GM21528 (cell line): Measurements from ENCODE around the gene PLPPR3.

Experiments used
- ATAC-seq: cut with Tn5 transposase; IDR thresholded peaks from one replicate; pipeline ENCODE4 v1.9.1; 2021; ENCODE audit warnings: mild to moderate bottlenecking, moderate library complexity; ENCODE audit not compliant: unreplicated experiment, low FRiP score

Gene PLPPR3

DNA sequence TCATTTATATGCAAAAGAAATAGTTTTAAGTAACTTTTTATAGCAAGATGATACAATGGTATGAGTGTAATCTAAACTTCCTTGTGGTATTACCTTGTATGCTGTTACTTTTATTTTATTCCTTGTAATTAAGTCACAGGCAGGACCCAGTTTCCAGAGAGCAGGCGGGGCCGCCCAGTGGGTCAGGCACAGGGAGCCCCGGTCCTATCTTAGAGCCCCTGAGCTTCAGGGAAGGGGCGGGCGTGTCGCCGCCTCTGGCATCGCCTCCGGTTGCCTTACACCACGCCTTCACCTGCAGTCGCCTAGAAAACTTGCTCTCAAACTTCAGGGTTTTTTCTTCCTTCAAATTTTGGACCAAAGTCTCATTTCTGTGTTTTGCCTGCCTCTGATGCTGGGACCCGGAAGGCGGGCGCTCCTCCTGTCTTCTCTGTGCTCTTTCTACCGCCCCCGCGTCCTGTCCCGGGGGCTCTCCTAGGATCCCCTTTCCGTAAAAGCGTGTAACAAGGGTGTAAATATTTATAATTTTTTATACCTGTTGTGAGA is 10.2 kb downstream of the PLPPR3 start:
- no peak for ATAC-seq

DNA sequence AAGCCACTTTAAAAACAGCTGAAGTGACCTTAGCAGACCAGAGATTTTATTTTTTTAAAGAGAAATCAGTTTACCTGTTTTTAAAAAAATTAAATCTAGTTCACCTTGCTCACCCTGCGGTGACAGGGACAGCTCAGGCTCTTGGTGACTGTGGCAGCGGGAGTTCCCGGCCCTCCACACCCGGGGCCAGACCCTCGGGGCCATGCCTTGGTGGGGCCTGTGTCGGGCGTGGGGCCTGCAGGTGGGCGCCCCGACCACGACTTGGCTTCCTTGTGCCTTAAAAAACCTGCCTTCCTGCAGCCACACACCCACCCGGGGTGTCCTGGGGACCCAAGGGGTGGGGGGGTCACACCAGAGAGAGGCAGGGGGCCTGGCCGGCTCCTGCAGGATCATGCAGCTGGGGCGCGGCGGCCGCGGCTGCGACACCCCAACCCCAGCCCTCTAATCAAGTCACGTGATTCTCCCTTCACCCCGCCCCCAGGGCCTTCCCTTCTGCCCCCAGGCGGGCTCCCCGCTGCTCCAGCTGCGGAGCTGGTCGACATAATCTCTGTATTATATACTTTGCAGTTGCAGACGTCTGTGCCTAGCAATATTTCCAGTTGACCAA is 10.8 kb downstream of the PLPPR3 start:
- no peak for ATAC-seq

DNA sequence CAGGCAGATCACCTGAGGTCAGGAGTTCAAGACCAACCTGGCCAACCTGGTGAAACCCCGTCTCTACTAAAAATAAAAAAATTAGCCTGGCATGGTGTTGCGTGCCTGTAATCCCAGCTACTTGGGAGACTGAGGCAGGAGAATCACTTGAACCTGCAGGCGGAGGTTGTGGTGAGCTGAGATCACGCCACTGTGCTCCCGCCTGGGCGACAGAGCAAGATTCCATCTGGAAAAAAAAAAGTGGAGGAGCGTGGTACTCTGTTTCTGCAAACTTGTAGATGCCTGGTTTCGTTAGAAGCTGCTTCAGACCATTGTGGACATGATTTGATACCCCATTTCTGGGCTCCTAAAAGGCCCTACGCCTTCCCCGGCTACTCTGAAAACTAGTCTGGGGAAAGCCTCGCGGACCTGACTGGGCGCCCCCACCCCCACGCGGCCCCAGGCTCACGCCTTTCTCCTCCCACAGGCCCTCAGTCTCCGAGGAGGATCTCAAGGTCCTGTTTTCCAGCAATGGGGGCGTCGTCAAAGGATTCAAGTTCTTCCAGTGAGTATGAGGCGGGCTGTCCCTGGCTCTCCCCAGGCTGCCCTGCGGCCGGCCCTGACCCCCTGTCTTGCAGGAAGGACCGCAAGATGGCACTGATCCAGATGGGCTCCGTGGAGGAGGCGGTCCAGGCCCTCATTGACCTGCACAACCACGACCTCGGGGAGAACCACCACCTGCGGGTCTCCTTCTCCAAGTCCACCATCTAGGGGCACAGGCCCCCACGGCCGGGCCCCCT is 11.5 kb downstream of the PLPPR3 start:
- ATAC-seq: no peak

DNA sequence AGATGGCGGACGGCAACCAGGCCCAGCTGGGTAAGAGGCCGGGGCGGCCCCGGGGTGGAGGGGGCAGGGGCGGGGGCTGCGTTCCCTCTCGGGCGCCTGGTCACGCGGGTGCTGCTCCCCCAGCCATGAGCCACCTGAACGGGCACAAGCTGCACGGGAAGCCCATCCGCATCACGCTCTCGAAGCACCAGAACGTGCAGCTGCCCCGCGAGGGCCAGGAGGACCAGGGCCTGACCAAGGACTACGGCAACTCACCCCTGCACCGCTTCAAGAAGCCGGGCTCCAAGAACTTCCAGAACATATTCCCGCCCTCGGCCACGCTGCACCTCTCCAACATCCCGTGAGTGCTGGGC is 13.4 kb downstream of the PLPPR3 start:
- ATAC-seq: no peak

DNA sequence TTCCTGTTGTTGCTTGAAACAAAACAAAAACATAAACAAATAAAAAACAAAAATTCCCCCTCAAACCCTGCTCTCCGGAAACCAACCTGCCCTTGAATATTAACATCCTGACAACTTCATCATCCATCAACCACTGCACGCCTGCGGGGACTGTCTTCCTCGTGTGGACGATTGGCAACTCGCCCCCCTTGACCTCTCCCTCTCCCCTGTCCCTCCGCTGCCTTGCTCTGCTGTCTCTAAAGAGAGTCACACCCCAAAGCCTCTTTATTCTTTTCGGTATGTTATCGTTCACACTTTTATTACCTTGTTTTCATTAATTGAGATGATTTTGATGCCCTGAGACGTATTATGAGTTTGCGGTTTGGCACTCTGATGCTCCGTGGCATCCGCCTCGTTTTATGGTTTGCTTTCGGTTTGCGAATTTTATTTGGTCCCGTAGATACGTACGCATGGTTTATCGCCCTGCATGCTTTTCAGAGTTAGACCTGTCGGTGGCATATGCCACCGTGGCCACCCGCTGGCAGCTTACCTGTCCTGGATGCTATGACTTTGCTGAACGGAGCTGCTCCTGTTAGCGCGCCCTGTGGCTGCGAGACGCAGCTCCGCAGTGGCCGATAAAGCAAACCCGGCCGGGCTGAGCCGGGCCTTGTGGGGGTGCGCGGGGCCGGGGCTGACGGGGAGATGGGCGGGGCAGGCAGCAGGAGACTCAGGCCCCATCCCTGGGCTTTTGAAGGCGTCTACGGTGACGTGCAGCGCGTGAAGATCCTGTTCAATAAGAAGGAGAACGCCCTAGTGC is 13.9 kb downstream of the PLPPR3 start:
- no peak for ATAC-seq

DNA sequence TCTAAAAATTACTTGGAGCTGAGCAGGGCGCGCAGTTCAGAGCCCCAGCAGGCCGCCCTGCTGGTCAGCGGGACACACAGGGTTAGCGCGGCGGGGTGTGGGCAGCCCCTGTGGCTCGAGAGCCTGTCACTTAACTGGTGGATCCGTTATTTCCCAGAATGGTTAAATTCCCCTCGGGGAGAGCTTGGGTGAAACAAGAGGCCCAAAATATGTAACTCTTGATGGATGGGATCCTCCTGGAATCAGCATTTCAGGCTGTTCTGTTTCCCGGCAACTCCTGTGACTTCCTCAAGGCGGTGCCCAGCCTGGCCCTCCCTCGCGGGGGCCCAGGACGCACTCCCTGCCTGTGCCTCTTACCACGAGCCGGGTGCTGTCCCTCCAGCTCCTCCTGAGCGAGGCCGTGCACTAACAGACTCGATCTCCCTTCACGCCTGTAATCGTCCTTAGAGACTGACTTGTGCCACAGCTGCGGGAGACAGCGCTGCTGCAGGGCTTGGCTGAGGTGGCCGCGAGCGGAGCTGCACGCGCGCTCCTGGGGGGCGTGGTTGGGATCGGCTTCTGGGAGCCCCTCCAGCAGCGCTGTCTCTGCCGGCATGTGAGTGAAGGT is 14.8 kb downstream of the PLPPR3 start:
- no peak for ATAC-seq

DNA sequence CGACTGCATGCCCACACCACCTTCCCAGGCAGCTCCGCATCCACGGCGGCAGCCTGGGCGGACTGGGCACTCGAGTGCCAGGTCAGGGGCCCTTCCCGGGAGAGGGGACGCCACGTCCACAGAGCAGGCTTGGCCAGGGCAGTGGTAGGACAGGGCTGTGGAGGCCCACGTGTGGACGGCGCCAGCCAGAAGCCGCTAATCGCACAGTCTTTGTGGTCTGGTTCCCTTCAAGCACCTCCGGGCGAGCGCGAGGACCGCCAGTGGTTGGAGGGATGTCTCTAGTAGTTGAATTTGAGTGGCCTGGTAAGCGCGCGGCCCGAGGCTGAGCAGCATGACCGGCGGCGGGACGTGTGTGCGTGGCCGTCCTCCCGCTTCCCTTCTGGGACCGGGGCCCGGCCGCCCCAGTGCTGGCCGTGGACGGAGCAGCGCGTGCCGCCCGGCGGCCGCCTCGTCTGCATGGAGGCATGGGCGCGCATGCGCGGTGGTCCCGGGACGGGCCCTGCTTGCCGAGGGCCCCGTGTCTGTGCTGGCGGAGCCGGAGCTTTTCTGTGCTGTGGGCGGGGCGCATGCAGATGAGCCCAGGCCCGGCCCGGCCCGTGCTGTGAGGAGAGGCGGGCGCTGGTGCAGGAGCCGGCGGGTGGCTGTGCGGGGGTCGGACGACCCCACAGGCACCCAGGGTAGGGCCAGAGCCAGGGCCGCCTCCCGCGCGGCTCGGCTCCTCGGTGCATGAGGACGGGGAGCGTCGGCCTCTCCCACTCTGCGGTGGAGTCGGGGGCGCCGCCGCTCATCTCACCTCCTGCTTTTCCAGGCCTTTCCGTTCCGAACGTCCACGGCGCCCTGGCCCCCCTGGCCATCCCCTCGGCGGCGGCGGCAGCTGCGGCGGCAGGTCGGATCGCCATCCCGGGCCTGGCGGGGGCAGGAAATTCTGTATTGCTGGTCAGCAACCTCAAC is 15.9 kb downstream of the PLPPR3 start:
- no peak for ATAC-seq

DNA sequence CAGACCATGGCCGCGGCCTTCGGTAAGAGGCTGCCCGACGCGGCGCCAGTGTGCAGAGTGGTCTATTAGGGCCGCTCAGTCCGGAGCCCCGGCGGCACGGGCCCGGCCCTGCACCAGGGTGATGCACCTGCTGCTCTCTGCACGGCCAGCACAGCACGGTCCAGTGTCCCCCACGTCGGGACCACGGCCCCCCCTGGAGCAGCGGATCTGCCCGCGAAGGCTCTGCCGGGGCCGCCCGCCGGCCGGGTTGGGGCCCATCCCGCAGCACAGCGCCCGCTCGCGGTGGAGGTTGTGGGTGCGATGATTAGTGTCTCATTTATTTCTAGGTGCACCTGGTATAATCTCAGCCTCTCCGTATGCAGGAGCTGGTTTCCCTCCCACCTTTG is 16.6 kb downstream of the PLPPR3 start:
- no peak for ATAC-seq

DNA sequence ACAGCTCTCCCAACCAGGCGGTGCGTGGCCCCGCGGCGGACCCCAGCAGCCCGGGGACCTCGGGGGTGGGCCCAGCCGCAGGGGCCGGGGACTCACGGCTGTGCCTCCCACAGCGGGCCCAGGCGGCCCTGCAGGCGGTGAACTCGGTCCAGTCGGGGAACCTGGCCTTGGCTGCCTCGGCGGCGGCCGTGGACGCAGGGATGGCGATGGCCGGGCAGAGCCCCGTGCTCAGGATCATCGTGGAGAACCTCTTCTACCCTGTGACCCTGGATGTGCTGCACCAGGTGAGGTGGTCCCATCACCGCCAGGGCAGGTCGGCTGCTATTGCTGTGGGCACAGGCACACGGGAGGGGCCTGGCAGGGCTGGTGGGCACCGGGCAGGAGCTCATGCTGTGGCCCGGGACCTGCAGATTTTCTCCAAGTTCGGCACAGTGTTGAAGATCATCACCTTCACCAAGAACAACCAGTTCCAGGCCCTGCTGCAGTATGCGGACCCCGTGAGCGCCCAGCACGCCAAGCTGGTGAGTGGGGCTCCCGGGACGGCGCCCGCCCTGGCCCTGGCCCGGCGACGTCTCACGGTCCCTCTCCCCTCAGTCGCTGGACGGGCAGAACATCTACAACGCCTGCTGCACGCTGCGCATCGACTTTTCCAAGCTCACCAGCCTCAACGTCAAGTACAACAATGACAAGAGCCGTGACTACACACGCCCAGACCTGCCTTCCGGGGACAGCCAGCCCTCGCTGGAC is 17.2 kb downstream of the PLPPR3 start:
- ATAC-seq: no peak

DNA sequence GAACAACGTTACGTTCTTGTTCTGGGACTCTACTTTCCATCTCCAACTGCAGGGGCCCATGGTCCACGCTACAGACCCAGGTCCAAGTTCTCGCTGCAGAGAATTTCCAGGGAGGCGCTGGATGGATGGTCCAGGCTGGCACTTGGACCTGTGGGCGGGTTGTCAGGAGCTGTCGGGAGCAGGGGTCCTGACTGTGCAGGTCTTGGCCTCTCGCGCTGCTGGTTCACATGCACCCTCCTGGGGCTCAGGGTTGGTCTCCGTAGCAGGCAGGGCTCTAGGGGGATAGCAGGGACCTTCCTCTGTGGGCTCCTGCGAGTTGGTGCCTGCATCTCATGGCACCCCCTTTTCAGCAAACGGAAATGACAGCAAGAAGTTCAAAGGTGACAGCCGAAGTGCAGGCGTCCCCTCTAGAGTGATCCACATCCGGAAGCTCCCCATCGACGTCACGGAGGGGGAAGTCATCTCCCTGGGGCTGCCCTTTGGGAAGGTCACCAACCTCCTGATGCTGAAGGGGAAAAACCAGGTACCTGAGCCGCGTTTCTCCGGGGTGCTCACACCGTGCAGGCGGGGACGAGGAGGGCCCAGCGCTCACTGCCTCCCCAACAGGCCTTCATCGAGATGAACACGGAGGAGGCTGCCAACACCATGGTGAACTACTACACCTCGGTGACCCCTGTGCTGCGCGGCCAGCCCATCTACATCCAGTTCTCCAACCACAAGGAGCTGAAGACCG is 17.9 kb downstream of the PLPPR3 start:
- ATAC-seq: no peak

DNA sequence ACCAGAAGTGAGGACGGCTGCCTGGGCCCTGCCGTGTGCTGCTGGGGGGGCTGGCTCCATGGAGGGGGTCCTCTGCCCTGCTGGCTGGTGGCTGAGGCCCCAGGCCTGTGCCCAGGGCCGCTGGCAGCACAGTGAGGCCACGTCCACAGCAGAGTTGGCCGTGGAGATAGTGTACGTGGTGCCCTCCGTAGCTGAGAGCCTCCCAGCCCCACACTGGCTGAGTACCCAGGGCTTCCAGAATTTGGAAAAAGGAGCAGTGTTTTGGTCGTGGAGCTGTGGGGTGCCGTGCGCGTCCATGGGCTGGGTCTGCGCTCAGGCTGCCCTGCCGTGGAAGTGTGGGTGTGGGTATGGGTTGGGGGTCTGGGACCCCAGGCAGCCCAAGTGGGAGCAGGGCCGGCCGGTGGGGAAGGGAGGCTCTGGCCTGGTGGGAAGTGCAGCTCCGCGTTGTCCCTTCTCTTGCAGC is 18.6 kb downstream of the PLPPR3 start:
- ATAC-seq: no peak

DNA sequence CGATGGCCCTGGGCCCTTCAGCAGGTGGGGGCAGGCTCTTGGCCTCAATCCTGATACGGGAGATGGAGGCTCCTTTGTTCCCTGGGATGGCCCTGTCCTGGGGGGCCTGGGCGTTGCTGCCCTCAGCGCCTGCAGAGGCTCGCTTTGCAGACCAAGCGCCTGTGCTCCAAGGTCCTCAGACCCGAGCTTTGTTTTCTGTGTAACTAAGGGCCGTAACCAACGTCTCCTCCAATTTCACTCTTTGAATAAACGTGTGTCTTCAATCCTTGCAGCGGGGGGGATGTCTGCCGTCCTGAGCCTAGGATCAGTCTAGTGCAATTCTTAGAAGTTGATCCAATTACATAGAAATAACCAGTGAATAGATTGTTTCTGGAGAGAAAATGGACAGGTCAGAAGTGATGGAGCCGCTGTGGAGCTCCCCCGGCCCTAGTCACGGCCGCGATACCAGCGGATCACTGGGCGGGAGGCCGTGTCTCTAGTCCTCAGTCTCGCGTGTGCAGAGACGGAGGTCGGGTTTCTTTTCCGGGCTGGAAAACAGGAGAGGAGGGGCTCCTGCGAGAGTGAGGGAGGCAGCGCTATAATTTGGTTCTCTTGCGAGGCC is 19.2 kb downstream of the PLPPR3 start:
- ATAC-seq: no peak

DNA sequence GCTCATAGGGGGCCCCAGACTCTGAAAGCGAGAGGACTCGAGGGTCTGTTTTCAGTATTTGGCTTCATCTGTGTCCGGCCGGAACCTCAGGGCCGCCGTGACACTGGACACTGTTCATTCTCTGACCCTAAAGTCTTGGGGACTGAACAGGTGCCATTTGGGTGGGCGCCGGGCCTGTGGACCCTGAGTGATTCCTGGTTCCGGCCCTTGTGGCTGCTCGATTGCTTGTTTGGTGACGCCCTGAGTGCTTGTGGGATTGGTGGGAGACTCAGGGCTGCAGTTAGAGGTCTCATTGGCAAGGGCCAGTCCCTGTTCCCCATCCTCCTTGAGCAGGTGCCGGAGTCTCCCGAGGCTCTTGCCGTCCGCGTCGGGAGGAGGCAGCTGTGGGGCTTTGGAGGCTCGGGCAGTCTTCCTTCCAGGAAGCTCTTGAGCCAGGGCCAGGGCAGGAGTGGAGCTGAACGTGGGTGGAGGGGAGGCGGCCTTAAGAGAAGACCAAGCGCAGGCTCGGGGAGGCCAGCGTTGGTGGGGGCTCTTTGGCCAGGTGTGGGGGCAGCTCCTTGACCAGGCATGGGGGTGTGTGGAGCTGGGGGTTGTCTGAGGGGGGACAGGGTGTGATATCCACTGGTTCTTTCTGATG is 19.8 kb downstream of the PLPPR3 start:
- no peak for ATAC-seq

DNA sequence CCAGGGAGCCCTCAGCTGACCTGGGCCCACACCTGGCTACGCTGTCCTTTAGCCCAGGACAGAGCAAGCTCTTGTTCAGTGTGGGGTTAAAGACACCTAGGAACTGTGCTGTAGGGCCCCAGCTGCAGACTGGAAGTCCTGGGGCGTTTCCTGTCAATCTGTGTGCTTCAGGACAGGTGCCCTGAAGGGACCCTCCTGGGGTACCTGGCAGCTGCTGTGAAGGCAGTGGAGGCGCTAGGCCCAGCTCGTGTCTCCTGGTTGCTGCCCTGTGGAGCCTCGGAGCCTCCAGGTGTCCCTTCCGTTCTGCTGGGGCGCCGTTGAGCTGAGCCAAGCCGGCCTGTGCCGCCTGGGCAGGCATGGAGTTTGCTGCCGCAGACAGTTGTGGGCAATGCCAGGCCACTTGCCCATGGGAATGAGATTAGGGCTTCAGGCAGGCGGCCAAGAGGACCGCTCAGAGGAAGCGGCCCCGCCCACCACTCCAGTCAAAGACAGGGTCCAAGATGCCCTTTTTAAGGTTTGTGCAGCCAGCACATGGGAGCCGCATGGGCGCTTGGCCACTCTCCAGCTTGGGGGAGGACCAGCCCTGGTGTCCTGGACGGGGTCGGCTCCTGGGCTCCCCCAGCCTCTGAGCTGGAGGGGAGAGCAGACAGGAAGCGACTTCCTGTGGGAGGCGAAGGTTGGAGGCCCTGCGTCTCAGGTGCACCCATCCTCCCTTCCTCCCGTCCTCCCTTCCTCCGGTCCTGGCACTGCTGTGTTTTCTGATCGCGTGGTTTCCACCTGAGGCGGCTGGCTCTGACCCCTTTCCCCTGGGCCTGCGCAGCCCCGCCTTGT is 20.5 kb downstream of the PLPPR3 start:
- ATAC-seq: no peak

DNA sequence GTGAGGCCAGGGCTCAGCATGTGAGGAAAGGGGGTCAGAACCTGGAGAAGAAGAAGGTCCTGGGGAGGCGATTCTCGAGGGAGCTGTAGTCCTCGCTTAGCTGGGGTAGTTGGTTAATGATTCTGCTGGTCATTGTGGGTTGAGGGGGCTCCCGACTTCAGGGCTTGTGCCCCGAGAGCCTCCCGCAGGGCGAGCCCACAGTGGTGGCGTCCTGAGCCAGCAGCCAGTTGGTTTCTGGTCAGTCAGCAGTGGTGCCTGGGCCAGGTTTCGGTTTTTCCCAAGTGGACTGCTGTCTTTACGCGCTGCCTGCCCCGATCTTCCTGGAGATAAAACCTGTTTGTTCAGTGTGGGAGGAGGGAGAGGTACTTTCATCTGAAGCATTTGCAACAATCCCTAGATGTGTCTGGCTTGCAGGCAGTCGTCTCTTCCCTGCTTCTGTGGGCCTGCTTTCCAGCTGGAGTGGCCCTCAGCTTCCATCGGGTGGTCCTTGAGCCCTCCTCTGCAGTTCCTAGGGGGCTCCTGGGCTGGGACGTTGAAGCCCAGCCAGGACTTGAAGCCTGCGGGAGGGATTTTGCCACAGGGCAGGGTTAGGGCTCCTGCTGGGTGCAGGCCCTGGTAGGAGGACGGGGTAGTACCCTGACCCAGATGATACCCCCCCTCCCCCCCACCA is 21.3 kb downstream of the PLPPR3 start:
- ATAC-seq: no peak
